Measurements from ENCODE around the gene SPRR1A.
A peak's percentile ranks its signal among the peaks of the same experiment; 100 is the strongest.
"Not testable (repeated sequence)": the region's sequence is repeated elsewhere in the genome, so short reads cannot be mapped to it uniquely, and the experiment has no call there.

Gene SPRR1A

DNA sequence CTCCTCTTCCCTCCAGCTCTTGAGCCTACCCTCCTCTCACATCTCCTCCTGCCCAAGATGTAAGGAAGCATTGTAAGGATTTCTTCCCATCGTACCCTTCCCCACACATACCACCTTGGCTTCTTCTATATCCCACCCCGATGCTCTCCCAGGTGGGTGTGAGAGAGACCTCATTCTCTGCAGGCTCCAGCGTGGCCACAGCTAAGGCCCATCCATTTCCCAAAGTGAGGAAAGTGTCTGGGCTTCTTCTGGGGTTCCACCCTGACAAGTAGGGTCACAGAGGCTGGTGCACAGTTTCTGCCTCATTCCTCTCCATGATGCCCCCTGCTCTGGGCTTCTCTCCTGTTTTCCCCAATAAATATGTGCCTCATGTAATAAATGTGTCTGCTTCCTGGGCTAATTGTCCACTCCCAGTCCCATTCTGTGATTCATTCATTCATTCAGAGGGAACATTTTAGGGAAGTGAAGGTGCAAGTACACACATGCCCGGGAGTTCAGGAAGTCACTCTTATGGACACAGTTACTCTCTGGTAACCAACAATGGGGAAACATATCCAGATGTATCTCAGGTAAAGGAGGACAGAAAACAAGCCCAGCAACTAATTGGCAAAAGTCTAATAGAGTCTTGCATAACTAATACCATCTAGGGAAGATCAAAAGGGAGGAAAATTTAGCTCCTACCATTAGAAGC, 11.5 kb upstream of the SPRR1A start:
- DNase-seq (ENCODE audit: low spot score) = no peak

DNA sequence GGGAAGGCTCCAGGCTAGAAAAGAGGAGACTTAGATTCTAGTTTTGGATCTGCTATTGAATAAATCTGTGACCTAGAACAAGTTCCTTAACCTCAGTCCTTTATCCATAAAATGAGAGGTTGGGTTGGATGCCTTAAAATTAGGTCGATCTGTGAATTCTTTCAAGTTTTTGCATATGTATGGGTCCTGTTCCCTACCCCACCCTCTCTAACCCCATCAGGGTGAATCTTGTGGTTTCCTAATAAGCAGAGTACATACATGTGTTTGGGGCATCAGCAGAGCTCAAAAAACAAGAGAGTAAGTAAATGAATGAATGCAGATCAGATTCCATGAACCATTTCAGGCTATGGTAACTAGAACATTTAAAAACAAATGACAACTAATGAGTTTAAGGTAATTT, 7.2 kb upstream of the SPRR1A start:
- no peak for DNase-seq (ENCODE audit: low spot score)

- DNase-seq (ENCODE audit: low spot score) = no peak
Observed at GRCh38 chr1:152977614-152978013, 6.3 kb upstream of the SPRR1A start.

GRCh38 chr1:152980676-152981075, 3.2 kb upstream of the SPRR1A start:
- DNase-seq (ENCODE audit: low spot score) = no peak

DNA sequence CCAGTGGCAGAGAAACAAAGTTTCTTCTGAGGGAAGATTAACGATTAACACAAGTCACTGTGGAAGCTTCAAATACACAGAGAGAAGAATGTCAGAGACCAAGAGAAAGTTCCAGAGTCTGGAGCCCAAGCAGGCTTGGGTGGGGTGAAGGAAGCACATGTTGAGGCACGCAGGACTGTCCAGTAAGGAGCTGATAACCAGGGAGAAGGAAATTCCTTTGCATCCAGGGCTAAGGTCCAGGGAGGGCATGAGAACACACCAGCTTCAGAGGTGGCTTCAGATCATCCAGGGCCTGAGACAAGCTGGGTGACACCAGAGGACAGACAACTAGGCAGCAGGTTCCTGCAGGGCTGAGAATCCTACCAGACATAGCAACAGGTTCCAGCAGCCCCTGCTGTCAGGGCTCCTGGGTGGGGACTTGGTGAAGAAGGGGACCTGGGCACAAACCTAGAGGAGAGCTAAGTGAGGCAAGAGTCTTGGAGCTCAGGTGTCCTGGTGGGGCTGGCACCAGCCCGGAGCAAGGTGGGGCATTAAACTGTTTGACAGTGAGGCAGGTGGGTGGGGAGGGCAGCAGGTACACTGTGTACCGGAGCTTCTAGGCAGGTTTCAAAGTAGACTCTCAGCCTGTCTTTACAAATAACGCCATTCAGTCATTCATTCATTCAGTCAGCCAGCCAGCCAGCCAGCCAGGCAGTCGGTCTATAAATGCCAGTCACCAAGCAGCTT, 2.6 kb upstream of the SPRR1A start:
- no peak for DNase-seq (ENCODE audit: low spot score)

- no peak for DNase-seq (ENCODE audit: low spot score)
Observed at GRCh38 chr1:152982076-152982475, 1.8 kb upstream of the SPRR1A start.

DNA sequence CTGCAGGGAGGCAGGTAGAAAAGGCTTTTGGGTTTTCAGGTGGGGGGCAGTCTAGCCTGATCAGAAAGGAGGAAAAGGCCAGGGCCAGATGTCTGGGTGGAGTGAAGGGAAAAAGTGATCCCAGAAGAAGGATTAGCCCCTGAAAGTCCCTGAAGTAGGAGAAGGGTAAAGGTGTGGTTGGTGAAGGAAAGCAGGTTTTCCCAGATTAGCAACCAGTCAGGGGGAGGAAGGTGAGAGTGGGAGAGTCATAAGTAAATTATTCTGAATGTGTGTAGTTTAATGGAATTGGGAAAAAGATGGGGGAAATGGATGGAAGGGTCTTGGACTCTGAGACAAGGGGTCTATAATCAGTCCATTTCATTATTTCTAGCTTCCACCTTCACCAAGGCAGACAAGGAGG, 647 bp upstream of the SPRR1A start:
- DNase-seq (ENCODE audit: low spot score) = no peak

DNA sequence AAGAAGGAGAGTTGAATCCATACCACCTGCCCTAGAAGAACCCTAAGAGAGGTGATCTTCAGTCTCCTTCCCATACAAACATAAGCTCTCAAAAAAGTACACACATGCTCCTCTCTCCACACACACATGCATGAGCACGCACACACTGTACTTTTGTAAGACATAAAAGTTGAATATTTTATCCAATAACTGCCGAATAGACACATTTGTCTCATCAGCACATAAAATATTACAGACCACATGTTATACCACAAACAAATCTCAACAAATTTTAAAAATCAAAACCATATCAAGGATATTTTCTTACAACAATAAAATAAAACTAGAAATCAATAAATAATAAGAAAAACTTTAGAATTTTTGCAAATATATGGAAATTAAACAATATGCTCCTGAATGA, 2.7 kb downstream of the SPRR1A start:
- DNase-seq (ENCODE audit: low spot score) = no peak

DNA sequence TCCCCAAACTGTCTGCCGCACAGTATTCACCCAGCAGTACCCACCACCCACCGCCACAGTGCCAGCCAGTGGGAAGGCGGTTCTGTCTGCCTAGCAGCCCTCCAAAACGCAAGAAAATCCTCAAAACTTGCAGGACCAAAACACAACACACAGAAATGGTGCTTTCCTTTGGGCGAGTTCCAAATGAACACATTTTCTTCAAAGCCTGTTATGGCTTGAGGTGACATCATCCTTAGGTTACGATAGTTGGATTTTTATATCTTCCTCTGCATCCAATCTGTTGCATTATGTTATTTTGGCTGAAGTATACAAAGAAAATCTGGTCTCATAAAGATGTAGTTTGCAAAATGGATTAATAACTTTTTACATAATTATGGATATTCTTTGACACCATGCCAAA, 9.3 kb downstream of the SPRR1A start:
- DNase-seq (ENCODE audit: low spot score) = no peak

DNA sequence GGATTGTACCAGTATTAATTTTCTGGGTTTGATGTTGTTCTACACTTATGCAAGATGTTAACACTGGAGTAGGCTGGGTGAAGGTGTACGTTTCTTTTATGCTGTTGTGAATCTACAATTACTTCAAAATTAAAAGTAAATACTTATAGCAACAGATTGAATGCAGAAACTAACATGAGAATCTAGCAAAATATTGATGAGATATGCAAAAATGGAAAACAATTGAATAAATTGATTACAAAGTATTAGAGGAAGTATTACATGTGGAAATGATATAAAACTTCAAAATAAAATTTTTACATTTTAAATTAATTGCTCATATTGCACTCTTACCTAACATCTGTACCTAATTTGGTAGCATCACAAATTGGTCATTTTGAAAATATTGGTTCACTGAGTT, 12.0 kb downstream of the SPRR1A start:
- no peak for DNase-seq (ENCODE audit: low spot score)

GRCh38 chr1:152996633-152997400, 12.9 kb downstream of the SPRR1A start:
- no peak for DNase-seq (ENCODE audit: low spot score)

DNA sequence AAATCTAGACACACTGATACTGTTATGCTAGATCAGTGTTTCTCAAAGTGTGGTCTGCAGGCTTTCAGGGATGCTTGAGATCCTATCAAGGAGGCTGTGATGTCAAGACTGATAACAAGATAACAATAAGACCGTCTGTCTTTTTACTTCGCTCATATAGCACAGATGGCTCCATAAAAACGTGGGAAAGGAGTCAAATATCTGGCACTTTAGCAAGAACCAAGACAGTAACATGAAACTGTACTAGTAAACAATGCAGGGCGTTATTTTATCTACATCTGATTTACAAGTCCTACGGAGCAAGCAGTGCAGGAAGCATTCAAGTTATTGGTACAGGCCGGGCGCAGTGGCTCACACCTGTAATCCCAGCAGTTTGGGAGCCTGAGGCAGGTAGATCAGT, 14.0 kb downstream of the SPRR1A start:
- no peak for DNase-seq (ENCODE audit: low spot score)

DNA sequence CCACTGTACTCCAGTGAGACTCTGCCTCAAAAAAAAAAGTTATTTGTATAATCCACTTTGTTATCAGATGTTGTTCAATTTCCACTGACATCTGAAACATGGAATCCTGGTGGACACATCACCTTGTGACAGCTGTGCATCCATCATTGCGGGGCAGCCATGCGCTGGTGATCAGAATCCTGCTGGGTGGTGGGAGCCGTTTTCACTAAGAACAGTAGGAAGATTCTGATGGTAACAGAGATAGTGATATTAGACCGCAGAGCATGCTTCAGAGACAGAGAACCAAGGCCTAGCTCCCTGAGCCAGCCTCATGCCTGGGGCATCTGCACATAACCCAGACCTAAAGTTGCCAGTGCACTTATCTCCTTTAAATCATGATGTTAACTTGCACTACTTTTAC, 14.6 kb downstream of the SPRR1A start:
- no peak for DNase-seq (ENCODE audit: low spot score)

- no peak for DNase-seq (ENCODE audit: low spot score)
Observed at GRCh38 chr1:152999818-153000217, 15.9 kb downstream of the SPRR1A start.

- no peak for DNase-seq (ENCODE audit: low spot score)
Observed at GRCh38 chr1:153000294-153000693, 16.4 kb downstream of the SPRR1A start.

GRCh38 chr1:153001382-153001781, 17.5 kb downstream of the SPRR1A start, which contains the start of gene SPRR3:
Gene SPRR3, plus strand, starts transcription at chr1:153001749. Its CDS starts 1,272 bp downstream, at chr1:153003021.
- DNase-seq (ENCODE audit: low spot score) = no peak

GRCh38 chr1:153011235-153011758, 27.4 kb downstream of the SPRR1A start:
- DNase-seq (ENCODE audit: low spot score) = peak; percentile 55

DNA sequence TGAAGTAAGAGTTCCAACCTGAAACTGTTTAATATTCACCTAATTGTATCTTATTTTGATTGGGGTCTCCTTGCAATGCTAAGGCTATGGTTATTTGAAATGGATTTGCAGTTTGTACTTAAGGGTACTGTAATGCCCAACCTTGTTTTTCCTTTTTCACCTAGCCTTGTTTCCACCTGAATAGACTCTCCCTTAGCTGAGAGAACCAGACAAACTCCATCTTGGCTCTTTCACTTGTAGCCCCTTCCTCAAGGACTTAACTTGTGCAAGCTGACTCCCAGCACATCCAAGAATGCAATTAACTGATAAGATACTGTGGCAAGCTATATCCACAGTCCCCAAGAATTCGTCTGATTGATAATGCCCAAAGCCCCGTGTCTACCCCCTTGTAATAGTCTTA, 37.9 kb downstream of the SPRR1A start:
- DNase-seq (ENCODE audit: low spot score) = not testable (repeated sequence)

DNA sequence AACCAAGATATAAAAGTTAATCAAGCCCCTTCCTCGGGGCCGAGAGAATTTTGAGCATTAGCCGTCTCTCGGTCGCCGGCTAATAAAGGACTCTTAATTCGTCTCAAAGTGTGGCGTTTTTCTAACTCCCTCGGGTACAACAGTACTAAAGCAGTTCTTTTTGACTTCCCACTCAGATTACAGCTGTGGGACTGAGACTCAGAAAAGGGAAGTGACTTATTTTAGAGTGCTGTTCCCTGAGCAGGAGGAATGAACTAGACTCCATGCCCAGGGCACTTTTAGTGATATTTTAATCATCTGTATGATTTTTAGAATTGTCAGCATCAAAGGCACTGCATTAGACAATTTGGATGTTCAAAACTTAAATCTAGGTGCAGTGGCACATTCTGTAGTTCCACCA, 38.5 kb downstream of the SPRR1A start:
- peak; percentile 32 for DNase-seq (ENCODE audit: low spot score)

- DNase-seq (ENCODE audit: low spot score) = no peak
Observed at GRCh38 chr1:153023109-153023508, 39.2 kb downstream of the SPRR1A start.

- DNase-seq (ENCODE audit: low spot score) = no peak
Observed at GRCh38 chr1:153024413-153024812, 40.5 kb downstream of the SPRR1A start.

DNA sequence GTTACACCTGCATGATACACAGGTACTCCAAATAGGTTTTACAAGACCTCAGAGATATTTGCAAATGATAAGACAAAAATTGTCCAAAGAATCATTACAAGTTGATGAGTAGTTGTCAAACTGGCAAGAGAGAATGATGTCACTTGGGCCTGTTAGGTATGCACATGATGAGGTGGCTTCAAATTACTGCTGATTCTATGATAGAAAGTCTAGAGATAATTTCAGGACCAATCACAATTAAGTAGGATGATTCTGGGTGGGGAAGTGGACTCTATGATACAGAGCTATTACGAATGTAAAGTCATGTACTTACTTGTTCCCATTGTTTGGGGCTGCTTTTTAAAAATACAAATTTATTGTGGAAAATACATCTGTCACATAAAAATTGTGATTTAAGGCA, 41.9 kb downstream of the SPRR1A start:
- DNase-seq (ENCODE audit: low spot score) = no peak

GRCh38 chr1:153028766-153029165, 44.9 kb downstream of the SPRR1A start:
- no peak for DNase-seq (ENCODE audit: low spot score)
